KMS-11 (cell line): ENCODE data around the gene EFCAB12.

ENCODE experiments used
- H2AFZ ChIP-seq: fragments of 200-600 bp; sonication (generic); 2 replicates; pipeline ENCODE4 v1.6.1; 2016; ENCODE audit warnings: antibody characterized with exemption, mixed run types, low read depth
- H3K27ac ChIP-seq: fragments of 200-600 bp; sonication (generic); 2 replicates; pipeline ENCODE4 v1.6.1; 2016; ENCODE audit warnings: mild to moderate bottlenecking, mixed run types
- H3K27me3 ChIP-seq: fragments of 200-600 bp; sonication (generic); 2 replicates; pipeline ENCODE4 v1.6.1; 2017; ENCODE audit warnings: mild to moderate bottlenecking, low read depth, mixed run types, moderate library complexity; ENCODE audit not compliant: insufficient read depth
- H3K36me3 ChIP-seq: fragments of 200-600 bp; sonication (generic); 2 replicates; pipeline ENCODE4 v1.6.1; 2017; ENCODE audit warnings: mild to moderate bottlenecking, mixed run types; ENCODE audit not compliant: insufficient read depth
- H3K4me1 ChIP-seq: fragments of 200-600 bp; sonication (generic); 2 replicates; pipeline ENCODE4 v1.6.1; 2016; ENCODE audit warnings: mild to moderate bottlenecking, low read depth, mixed run types; ENCODE audit not compliant: poor library complexity, severe bottlenecking
- H3K4me2 ChIP-seq: fragments of 200-600 bp; sonication (generic); 2 replicates; pipeline ENCODE4 v1.7.0; 2016; ENCODE audit warnings: mild to moderate bottlenecking, mixed run types
- H3K4me3 ChIP-seq: fragments of 200-600 bp; sonication (generic); IDR thresholded peaks from 2 replicates; pipeline ENCODE4 v1.6.1; 2017; ENCODE audit warnings: low read depth, low read length, mixed read lengths; ENCODE audit not compliant: insufficient read depth
- H3K79me2 ChIP-seq: fragments of 200-600 bp; sonication (generic); 2 replicates; pipeline ENCODE4 v1.6.1; 2016; ENCODE audit warnings: low read depth, mixed run types; ENCODE audit not compliant: insufficient read depth
- H3K9ac ChIP-seq: fragments of 200-600 bp; sonication (generic); 2 replicates; pipeline ENCODE4 v1.6.1; 2016; ENCODE audit warnings: mild to moderate bottlenecking, mixed run types
- H4K20me1 ChIP-seq: fragments of 200-600 bp; sonication (generic); 2 replicates; pipeline ENCODE4 v1.6.1; 2016; ENCODE audit warnings: mild to moderate bottlenecking, mixed run types; ENCODE audit not compliant: insufficient read depth
- CTCF ChIP-seq: fragments of 200-600 bp; sonication (generic); conservative IDR thresholded peaks from 2 replicates; pipeline ENCODE4 v1.6.1; 2017; ENCODE audit warnings: low read depth, mild to moderate bottlenecking, antibody characterized with exemption, low read length, moderate library complexity, mixed read lengths

EFCAB12 gene

DNA sequence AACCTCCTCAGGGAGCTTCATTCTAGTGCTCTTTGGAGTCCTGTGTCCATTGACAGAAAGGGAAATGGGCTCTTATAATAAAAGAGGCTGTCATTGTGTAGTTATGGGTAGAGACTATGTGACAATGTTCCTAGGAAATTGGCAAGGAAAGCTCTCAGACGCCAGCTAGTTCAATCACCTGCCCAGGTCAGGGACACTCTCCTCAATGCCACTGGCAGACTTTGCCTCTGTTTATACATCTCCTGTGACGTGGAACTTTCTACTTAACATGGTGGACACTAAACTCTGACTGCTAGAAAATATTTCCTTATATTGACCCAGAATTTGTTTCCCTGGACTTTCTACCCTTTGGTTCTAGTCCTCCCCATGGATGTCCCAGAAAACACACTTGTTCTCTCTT lies 2.8 kb downstream of the EFCAB12 start:
- no peaks in the 10 kb centered on the region for H3K36me3 ChIP-seq
- no peaks in the 10 kb centered on the region; the same call in 1 of the 2 replicates for H3K27me3 ChIP-seq
- no peak overlapping the region for H3K4me3 ChIP-seq
- peaks cover 37% of the 10 kb centered on the region for H3K4me1 ChIP-seq
- TF ChIP-seq CTCF: no peak
- H3K27ac ChIP-seq: no peak overlapping the region
- no peak overlapping the region for H3K4me2 ChIP-seq
- no peaks in the 10 kb centered on the region for H3K79me2 ChIP-seq
- no peak overlapping the region for H2AFZ ChIP-seq
- no peaks in the 10 kb centered on the region for H4K20me1 ChIP-seq
- H3K9ac ChIP-seq: no peak overlapping the region

DNA sequence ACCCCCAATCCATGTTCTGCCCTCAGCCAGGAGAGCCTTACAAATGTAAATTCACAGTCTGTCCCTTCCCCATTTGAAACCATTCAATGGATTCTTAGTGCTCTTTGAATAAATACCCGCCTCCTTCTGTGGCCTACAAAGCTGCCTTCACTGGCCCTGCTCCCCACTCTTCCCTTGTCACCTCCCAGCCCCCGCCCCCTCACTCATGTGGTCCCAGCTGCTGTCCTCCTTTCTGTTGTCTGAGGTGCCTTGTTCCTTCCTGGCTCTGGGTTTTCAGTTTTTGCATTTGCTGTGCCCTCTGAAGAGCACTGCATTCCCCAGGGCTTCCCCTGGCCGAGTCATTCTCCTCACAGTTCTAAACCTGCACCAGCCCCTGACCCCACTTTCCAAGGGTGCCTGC lies 3.2 kb downstream of the EFCAB12 start:
- no peak overlapping the region for H2AFZ ChIP-seq
- H3K36me3 ChIP-seq: no peaks in the 10 kb centered on the region
- H3K4me2 ChIP-seq: no peak overlapping the region
- no peaks in the 10 kb centered on the region; the same call in 1 of the 2 replicates for H3K27me3 ChIP-seq
- H3K27ac ChIP-seq: no peak overlapping the region
- H3K4me3 ChIP-seq: no peak overlapping the region
- no peaks in the 10 kb centered on the region for H4K20me1 ChIP-seq
- H3K79me2 ChIP-seq: no peaks in the 10 kb centered on the region
- no peak for TF ChIP-seq CTCF
- H3K9ac ChIP-seq: no peak overlapping the region
- H3K4me1 ChIP-seq: peaks cover 33% of the 10 kb centered on the region

- Histone ChIP-seq H3K4me3 (no peak overlapping the region), H2AFZ (no peak overlapping the region), H4K20me1 (no peaks in the 10 kb centered on the region), H3K4me1 (peaks cover 24% of the 10 kb centered on the region), H3K36me3 (no peaks in the 10 kb centered on the region), H3K4me2 (no peak overlapping the region), H3K27me3 (no peaks in the 10 kb centered on the region; the same call in 1 of the 2 replicates), H3K27ac (no peak overlapping the region), H3K79me2 (no peaks in the 10 kb centered on the region), H3K9ac (no peak overlapping the region)
- TF ChIP-seq CTCF: no peak
Observed at GRCh38 chr3:129424185-129424841, 4.1 kb downstream of the EFCAB12 start.

- H4K20me1 ChIP-seq: no peaks in the 10 kb centered on the region
- no peaks in the 10 kb centered on the region for H3K36me3 ChIP-seq
- H3K79me2 ChIP-seq: no peaks in the 10 kb centered on the region
- H3K4me1 ChIP-seq: peaks cover 12% of the 10 kb centered on the region
- no peak overlapping the region for H3K4me3 ChIP-seq
- no peak overlapping the region for H3K9ac ChIP-seq
- no peaks in the 10 kb centered on the region; the same call in 1 of the 2 replicates for H3K27me3 ChIP-seq
- H3K4me2 ChIP-seq: no peak overlapping the region
- H3K27ac ChIP-seq: no peak overlapping the region
- no peak overlapping the region for H2AFZ ChIP-seq
- no peak for TF ChIP-seq CTCF
Observed at GRCh38 chr3:129422897-129423296, 5.5 kb downstream of the EFCAB12 start.
